Measurements from ENCODE around the gene NOX1. TPM values are rescaled to one million over a fixed set of nuclear protein-coding genes. Genes with fewer than 3 reads are reported as not detected.

Gene NOX1
- total RNA-seq = not detected

DNA sequence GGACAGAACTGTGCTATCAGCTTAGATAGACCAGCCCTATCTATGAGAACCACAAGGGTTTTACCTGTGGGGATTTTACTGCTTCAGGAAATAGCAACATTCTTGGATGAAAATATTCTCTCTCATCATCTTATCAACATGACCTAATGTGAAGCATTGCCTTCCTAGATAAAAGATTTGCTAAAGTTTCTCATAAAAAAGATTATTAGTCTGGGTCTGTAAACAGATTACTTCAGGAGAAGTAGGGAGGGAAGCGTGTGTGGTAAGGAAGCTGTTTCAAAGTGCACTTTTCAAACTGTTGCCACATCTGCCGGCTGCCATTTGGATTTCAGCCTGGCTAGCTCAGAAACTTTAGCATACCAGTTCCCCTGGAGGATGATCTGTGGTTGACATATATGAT is at the start of gene NOX1:
Gene NOX1 (minus strand): TSS at position 35 of the 400 bp plus-strand sequence. CDS start 220 bp downstream, outside the sequence.
- H3K4me1 ChIP-seq = no peaks in the 10 kb centered on the region
- no peak for DNase-seq
- no peak for ATAC-seq (ENCODE audit: low FRiP score in 2 of 2)
- WGBS, 2 donors = 27 to 38% methylated on average over 2 of the region's 2 CpGs
- H3K27ac ChIP-seq = no peak within 1 kb of the TSS
- TF ChIP-seq POLR2AphosphoS5 (IDR thresholded peaks at IDR 0.05) (no peak), EP300 (IDR thresholded peaks at IDR 0.05) (no peak), POLR2A (IDR thresholded peaks at IDR 0.05) (no peak)
- TF ChIP-seq, protein P1, sequence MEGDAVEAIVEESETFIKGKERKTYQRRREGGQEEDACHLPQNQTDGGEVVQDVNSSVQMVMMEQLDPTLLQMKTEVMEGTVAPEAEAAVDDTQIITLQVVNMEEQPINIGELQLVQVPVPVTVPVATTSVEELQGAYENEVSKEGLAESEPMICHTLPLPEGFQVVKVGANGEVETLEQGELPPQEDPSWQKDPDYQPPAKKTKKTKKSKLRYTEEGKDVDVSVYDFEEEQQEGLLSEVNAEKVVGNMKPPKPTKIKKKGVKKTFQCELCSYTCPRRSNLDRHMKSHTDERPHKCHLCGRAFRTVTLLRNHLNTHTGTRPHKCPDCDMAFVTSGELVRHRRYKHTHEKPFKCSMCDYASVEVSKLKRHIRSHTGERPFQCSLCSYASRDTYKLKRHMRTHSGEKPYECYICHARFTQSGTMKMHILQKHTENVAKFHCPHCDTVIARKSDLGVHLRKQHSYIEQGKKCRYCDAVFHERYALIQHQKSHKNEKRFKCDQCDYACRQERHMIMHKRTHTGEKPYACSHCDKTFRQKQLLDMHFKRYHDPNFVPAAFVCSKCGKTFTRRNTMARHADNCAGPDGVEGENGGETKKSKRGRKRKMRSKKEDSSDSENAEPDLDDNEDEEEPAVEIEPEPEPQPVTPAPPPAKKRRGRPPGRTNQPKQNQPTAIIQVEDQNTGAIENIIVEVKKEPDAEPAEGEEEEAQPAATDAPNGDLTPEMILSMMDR (IDR thresholded peaks at IDR 0.05) = no peak
- H3K36me3 ChIP-seq = no peaks in the 10 kb centered on the region
- H3K9me3 ChIP-seq = no peaks in the 10 kb centered on the region
- no peak within 1 kb of the TSS for H3K4me3 ChIP-seq
- no peaks in the 10 kb centered on the region for H3K27me3 ChIP-seq

DNA sequence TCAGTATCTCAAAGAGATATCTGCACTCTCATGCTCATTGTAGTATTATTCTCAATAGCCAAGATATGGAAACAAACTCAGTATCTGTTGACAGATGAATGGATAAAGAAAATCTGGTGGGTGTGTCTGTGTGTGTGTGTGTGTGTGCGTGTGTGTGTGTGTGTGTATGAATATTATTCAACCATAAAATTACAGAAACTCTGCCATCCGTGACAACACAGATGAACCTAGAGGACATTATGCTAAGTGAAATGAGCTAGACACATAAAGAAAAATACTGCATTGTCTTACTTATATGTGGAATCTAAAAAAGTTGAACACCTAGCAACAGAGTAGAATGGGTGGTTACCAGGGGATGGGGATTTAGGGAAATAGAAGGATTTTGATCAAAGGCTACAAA is 41.4 kb upstream of the NOX1 start:
- H3K27ac ChIP-seq = no peak overlapping the region
- no peaks in the 10 kb centered on the region for H3K9me3 ChIP-seq
- no peak overlapping the region for H3K4me3 ChIP-seq
- TF ChIP-seq, protein P1 (IDR thresholded peaks at IDR 0.05) = no peak
- TF ChIP-seq EP300 (IDR thresholded peaks at IDR 0.05) (no peak), POLR2A (IDR thresholded peaks at IDR 0.05) (no peak), POLR2AphosphoS5 (IDR thresholded peaks at IDR 0.05) (no peak)
- H3K4me1 ChIP-seq = no peaks in the 10 kb centered on the region
- WGBS, 2 donors = 74 to 83% methylated on average over 2 of the region's 2 CpGs
- no peak for DNase-seq
- no peaks in the 10 kb centered on the region for H3K27me3 ChIP-seq
- ATAC-seq (ENCODE audit: low FRiP score in 2 of 2) = no peak
- no peaks in the 10 kb centered on the region for H3K36me3 ChIP-seq

DNA sequence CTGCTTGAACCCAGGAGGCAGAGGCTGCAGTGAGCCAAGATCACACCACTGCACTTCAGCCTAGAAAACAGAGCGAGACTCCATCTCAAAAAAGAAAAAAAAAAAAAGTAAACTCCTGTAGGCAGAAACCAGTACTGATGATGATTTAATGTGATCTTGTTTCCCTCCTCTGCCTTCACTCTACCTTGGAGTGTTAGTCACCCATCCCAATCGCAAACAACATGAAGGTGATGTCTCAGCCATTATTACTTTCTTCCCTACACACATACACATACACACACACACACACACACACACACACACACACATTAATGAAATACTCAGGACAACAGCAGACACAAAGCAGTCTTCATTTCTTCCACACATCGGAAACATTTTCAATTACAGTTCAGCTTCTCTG is 39.0 kb upstream of the NOX1 start:
- H3K4me1 ChIP-seq = no peaks in the 10 kb centered on the region
- ATAC-seq (ENCODE audit: low FRiP score in 2 of 2) (no peak), DNase-seq (no peak)
- WGBS, 2 donors = 81 to 97% methylated on average over 3 of the region's 3 CpGs
- no peak overlapping the region for H3K4me3 ChIP-seq
- no peak for TF ChIP-seq POLR2A (IDR thresholded peaks at IDR 0.05)
- TF ChIP-seq POLR2AphosphoS5 (IDR thresholded peaks at IDR 0.05) = no peak
- TF ChIP-seq, protein P1 (IDR thresholded peaks at IDR 0.05) = no peak
- TF ChIP-seq EP300 (IDR thresholded peaks at IDR 0.05) = no peak
- H3K27me3 ChIP-seq = no peaks in the 10 kb centered on the region
- no peak overlapping the region for H3K27ac ChIP-seq
- no peaks in the 10 kb centered on the region for H3K9me3 ChIP-seq
- no peaks in the 10 kb centered on the region for H3K36me3 ChIP-seq

DNA sequence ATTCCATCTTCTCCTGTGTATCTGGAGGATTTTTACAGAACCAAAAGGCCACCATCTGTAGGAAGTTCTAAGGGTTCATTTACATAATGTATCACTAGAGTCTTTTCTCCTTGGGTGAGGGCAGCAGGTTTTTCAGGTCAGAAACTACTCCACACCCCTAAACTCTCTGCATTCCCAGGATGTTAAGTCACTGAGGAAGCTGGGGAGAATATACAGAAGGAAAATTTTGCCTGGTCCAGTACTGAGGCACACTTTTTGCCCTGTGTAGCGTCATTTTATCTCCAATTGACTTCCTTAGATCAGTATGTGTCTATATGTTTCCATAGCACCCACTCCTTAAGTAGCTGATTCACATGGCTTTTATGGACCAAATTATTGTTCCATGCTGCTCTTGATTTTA is 37.6 kb upstream of the NOX1 start:
- H3K4me3 ChIP-seq = no peak overlapping the region
- ATAC-seq (ENCODE audit: low FRiP score in 2 of 2) (no peak), DNase-seq (no peak)
- WGBS, 2 donors = 48 to 56% methylated on average over 1 of the region's 1 CpG
- no peak overlapping the region for H3K27ac ChIP-seq
- no peaks in the 10 kb centered on the region for H3K9me3 ChIP-seq
- no peaks in the 10 kb centered on the region for H3K4me1 ChIP-seq
- TF ChIP-seq, protein P1 (IDR thresholded peaks at IDR 0.05) = no peak
- TF ChIP-seq POLR2AphosphoS5 (IDR thresholded peaks at IDR 0.05) = no peak
- TF ChIP-seq POLR2A (IDR thresholded peaks at IDR 0.05) = no peak
- no peak for TF ChIP-seq EP300 (IDR thresholded peaks at IDR 0.05)
- H3K27me3 ChIP-seq = no peaks in the 10 kb centered on the region
- H3K36me3 ChIP-seq = no peaks in the 10 kb centered on the region

DNA sequence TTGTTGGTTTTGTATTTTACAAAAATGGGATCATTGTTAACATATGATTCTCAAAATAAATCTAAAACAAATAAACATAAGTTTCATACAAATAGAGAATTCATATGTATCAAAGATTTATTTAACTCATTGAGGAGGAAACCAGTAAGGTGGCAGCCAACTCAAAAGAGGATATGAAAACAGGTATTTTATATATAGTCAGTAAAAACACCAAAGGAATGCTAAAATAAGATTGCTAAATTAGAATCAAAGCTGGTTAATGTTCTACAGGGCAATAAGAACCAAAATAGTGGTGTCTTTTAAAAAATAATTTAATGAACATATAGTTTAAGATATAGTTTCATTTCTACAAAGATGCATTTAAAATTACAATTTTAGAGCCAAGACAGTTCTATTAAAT is 31.5 kb upstream of the NOX1 start:
- Histone ChIP-seq H3K4me1 (no peaks in the 10 kb centered on the region), H3K27ac (no peak overlapping the region), H3K36me3 (no peaks in the 10 kb centered on the region), H3K9me3 (no peaks in the 10 kb centered on the region), H3K4me3 (no peak overlapping the region), H3K27me3 (no peaks in the 10 kb centered on the region)
- no peak for ATAC-seq (ENCODE audit: low FRiP score in 2 of 2)
- no peak for TF ChIP-seq POLR2AphosphoS5 (IDR thresholded peaks at IDR 0.05)
- TF ChIP-seq, protein P1 (IDR thresholded peaks at IDR 0.05) = no peak
- no peak for TF ChIP-seq POLR2A (IDR thresholded peaks at IDR 0.05)
- no peak for TF ChIP-seq EP300 (IDR thresholded peaks at IDR 0.05)
- DNase-seq = no peak
